GM23248 (cell line): Measurements from ENCODE around the gene CLOCK. TPM values are rescaled to one million over a fixed set of nuclear protein-coding genes. Genes with fewer than 3 reads are reported as not detected.

Source experiments
- DNase-seq: peaks from one replicate; pipeline ENCODE4 v3.0.0-alpha.2; 2015
- H2AFZ ChIP-seq: fragments of 200-600 bp; sonication (generic); 2 replicates; pipeline ENCODE4 v1.6.1; 2016; ENCODE audit warnings: antibody characterized with exemption
- H3F3A ChIP-seq: fragments of 200-600 bp; sonication (generic); 2 replicates; pipeline ENCODE4 v1.6.1; 2016; ENCODE audit warnings: mild to moderate bottlenecking, antibody characterized with exemption, mixed run types; ENCODE audit not compliant: insufficient read depth
- H3K27ac ChIP-seq: fragments of 200-600 bp; sonication (generic); 2 replicates; pipeline ENCODE4 v1.5.1; 2016; ENCODE audit warnings: mild to moderate bottlenecking
- H3K27me3 ChIP-seq: fragments of 200-600 bp; sonication (generic); replicated peaks from 2 replicates; pipeline ENCODE4 v1.6.1; 2016; ENCODE audit warnings: mild to moderate bottlenecking; ENCODE audit not compliant: insufficient read depth
- H3K36me3 ChIP-seq: fragments of 200-600 bp; sonication (generic); 2 replicates; pipeline ENCODE4 v1.6.1; 2016; ENCODE audit warnings: low read depth, mild to moderate bottlenecking
- H3K4me1 ChIP-seq: fragments of 200-600 bp; sonication (generic); 2 replicates; pipeline ENCODE4 v1.6.1; 2016; ENCODE audit warnings: mild to moderate bottlenecking; ENCODE audit not compliant: insufficient read depth
- H3K4me2 ChIP-seq: fragments of 200-600 bp; sonication (generic); one replicate; pipeline ENCODE4 v1.6.1; 2016; ENCODE audit warnings: mild to moderate bottlenecking; ENCODE audit not compliant: unreplicated experiment
- H3K4me3 ChIP-seq: fragments of 200-600 bp; sonication (generic); 2 replicates; pipeline ENCODE4 v1.5.1; 2016; ENCODE audit warnings: mild to moderate bottlenecking
- H3K79me2 ChIP-seq: fragments of 200-600 bp; sonication (generic); 2 replicates; pipeline ENCODE4 v1.6.1; 2016; ENCODE audit warnings: mild to moderate bottlenecking; ENCODE audit not compliant: insufficient read depth
- H3K9ac ChIP-seq: fragments of 200-600 bp; sonication (generic); 2 replicates; pipeline ENCODE4 v1.6.1; 2016; ENCODE audit warnings: mild to moderate bottlenecking
- H3K9me2 ChIP-seq: fragments of 200-600 bp; sonication (generic); 2 replicates; pipeline ENCODE4 v1.6.1; 2016; ENCODE audit warnings: mixed run types, mild to moderate bottlenecking, moderate library complexity; ENCODE audit not compliant: insufficient read depth
- H3K9me3 ChIP-seq: fragments of 200-600 bp; sonication (generic); one replicate; pipeline ENCODE4 v1.6.1; 2017; ENCODE audit warnings: low read depth
- H4K20me1 ChIP-seq: fragments of 200-600 bp; sonication (generic); 2 replicates; pipeline ENCODE4 v1.6.0; 2016; ENCODE audit not compliant: insufficient read depth
- EZH2 ChIP-seq: fragments of 200-600 bp; sonication (generic); IDR thresholded peaks from 2 replicates; pipeline ENCODE4 v1.6.1; 2018; ENCODE audit warnings: antibody characterized with exemption, mild to moderate bottlenecking; ENCODE audit not compliant: insufficient read depth, poor library complexity, severe bottlenecking
- EZH2phosphoT487 ChIP-seq: fragments of 200-600 bp; sonication (generic); IDR thresholded peaks from 2 replicates; pipeline ENCODE4 v1.6.1; 2018; ENCODE audit warnings: antibody characterized with exemption, moderate library complexity, mild to moderate bottlenecking, low read depth; ENCODE audit not compliant: insufficient read depth
- WGBS, 2 experiments: methylation state at CpG; one replicate each; pipeline ENCODE4 v1.1.6; 2015 to 2017; ENCODE audit warnings: low lambda C conversion rate in 2 of 2, low coverage in 1 of 2; ENCODE audit errors: missing lambda C conversion rate in 2 of 2; 5-methylcytosine and 5-hydroxymethylcytosine counted together
- in situ Hi-C: fragments of 300-500 bp; cut with MboI; formaldehyde crosslinking; loops from 2 replicates; pipeline ENCODE4 v1.15.0; 2020
- polyA plus RNA-seq: library from polyadenylated mRNA; unstranded; fragments of >200 nt; fragmentation: Nextera tagmentation; extraction: Ambion mirVana; gene quantifications from 2 replicates; pipeline ENCODE4 v1.2.1, GENCODE V29; 2016
- total RNA-seq: library from RNA; depleted of rRNA; stranded (reverse); fragments of >200 nt; shearing (Covaris generic); gene quantifications from 2 replicates; pipeline ENCODE4 v1.2.3, GENCODE V29; 2014

CLOCK gene
- total and polyA plus RNA-seq, 2 experiments from 2014 or later: 16.5 to 28.0 TPM

GRCh38 chr4:55517526-55518229, 29.0 kb downstream of the CLOCK start:
- H3K9me2 ChIP-seq: no peaks in the 10 kb centered on the region
- H3K9me3 ChIP-seq: no peaks in the 10 kb centered on the region
- H4K20me1 ChIP-seq: no peaks in the 10 kb centered on the region
- WGBS, 2 experiments: 97 to 100% methylated on average over 2 of the region's 2 CpGs
- no peak for DNase-seq
- TF ChIP-seq EZH2phosphoT487: no peak
- TF ChIP-seq EZH2: no peak
- no peaks in the 10 kb centered on the region for H3K27me3 ChIP-seq
- H3K4me3 ChIP-seq: no peak overlapping the region
- H3F3A ChIP-seq: no peaks in the 10 kb centered on the region
- H3K9ac ChIP-seq: no peak overlapping the region
- peaks cover 100% of the 10 kb centered on the region for H3K79me2 ChIP-seq
- H3K4me1 ChIP-seq: no peaks in the 10 kb centered on the region
- H2AFZ ChIP-seq: no peak overlapping the region
- in situ Hi-C loops: no loop called here
- H3K4me2 ChIP-seq: no peak overlapping the region
- H3K27ac ChIP-seq: no peak overlapping the region
- no peaks in the 10 kb centered on the region for H3K36me3 ChIP-seq

GRCh38 chr4:55512922-55513571, 33.7 kb downstream of the CLOCK start:
- Histone ChIP-seq H3K4me3 (no peak overlapping the region), H3K27ac (no peak overlapping the region), H3K4me2 (no peak overlapping the region), H3K9ac (no peak overlapping the region), H4K20me1 (no peaks in the 10 kb centered on the region), H3F3A (peaks cover 10% of the 10 kb centered on the region; the same call in 1 of the 2 replicates), H3K4me1 (peaks cover 10% of the 10 kb centered on the region), H3K79me2 (peaks cover 95% of the 10 kb centered on the region), H3K36me3 (no peaks in the 10 kb centered on the region), H3K9me2 (no peaks in the 10 kb centered on the region), H3K27me3 (no peaks in the 10 kb centered on the region), H2AFZ (no peak overlapping the region), H3K9me3 (no peaks in the 10 kb centered on the region)
- 95 to 97% methylated on average over 1 of the region's 1 CpG for WGBS, 2 experiments
- DNase-seq: no peak
- in situ Hi-C loops: no loop called here
- no peak for TF ChIP-seq EZH2
- TF ChIP-seq EZH2phosphoT487: no peak

GRCh38 chr4:55512077-55512476, 34.6 kb downstream of the CLOCK start:
- Histone ChIP-seq H3K4me2 (no peak overlapping the region), H3K9me2 (no peaks in the 10 kb centered on the region), H3K27ac (no peak overlapping the region), H3K9me3 (no peaks in the 10 kb centered on the region), H4K20me1 (no peaks in the 10 kb centered on the region), H3K27me3 (no peaks in the 10 kb centered on the region), H3K4me3 (no peak overlapping the region), H3K36me3 (no peaks in the 10 kb centered on the region), H3K4me1 (peaks cover 16% of the 10 kb centered on the region), H2AFZ (no peak overlapping the region), H3F3A (peaks cover 10% of the 10 kb centered on the region; the same call in 1 of the 2 replicates), H3K79me2 (peaks cover 95% of the 10 kb centered on the region), H3K9ac (no peak overlapping the region)
- 92 to 93% methylated on average over 1 of the region's 1 CpG for WGBS, 2 experiments
- no peak for TF ChIP-seq EZH2phosphoT487
- no peak for TF ChIP-seq EZH2
- DNase-seq: no peak
- in situ Hi-C loops: no loop called here

- Histone ChIP-seq H3K36me3 (no peaks in the 10 kb centered on the region), H3K9ac (no peak overlapping the region), H3K4me1 (peaks cover 16% of the 10 kb centered on the region), H3K4me3 (no peak overlapping the region), H4K20me1 (no peaks in the 10 kb centered on the region), H3K9me3 (no peaks in the 10 kb centered on the region), H3F3A (peaks cover 10% of the 10 kb centered on the region; the same call in 1 of the 2 replicates), H3K4me2 (no peak overlapping the region), H2AFZ (no peak overlapping the region), H3K27me3 (no peaks in the 10 kb centered on the region), H3K79me2 (peaks cover 93% of the 10 kb centered on the region), H3K9me2 (no peaks in the 10 kb centered on the region), H3K27ac (no peak overlapping the region)
- in situ Hi-C loops: no loop called here
- no peak for TF ChIP-seq EZH2
- no peak for TF ChIP-seq EZH2phosphoT487
- no peak for DNase-seq
Observed at GRCh38 chr4:55510685-55511084, 36.0 kb downstream of the CLOCK start.
